AG10803 (cell line): ENCODE data around the gene CDH4.

ENCODE experiments used
- DNase-seq: peaks from one replicate; pipeline ENCODE4 v3.0.0; 2010; ENCODE audit warnings: low read depth
- H3K4me3 ChIP-seq: 2 replicates; pipeline ENCODE4 v1.5.1; 2011; ENCODE audit warnings: mild to moderate bottlenecking, low read length, control low read depth
- TF ChIP-seq, protein P1 (sequence below): conservative IDR thresholded peaks from 2 replicates; pipeline ENCODE4 v1.5.1; 2011; ENCODE audit warnings: mild to moderate bottlenecking, low read length, control low read depth, inconsistent platforms

Gene CDH4

DNA sequence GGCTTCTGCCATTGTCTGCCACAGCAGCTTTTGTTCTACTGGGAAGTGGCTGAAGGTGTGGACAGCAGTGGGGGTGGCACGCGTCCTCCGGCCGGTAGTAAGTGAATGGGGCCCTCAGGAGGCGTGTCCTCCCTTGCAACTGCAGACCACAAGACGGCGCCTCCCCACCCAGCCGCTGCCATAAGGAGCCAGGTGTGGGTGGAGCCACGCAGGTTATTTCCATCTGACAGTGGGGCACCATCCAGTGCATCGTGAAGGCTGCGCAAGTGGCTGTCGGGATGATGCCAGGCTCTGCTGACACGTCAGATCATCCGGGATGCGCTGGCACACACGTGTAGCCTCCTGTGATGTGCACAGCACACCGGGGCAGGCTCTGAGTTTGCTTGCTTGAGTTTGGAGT is 379.7 kb downstream of the CDH4 start:
- H3K4me3 ChIP-seq = no peak overlapping the region
- TF ChIP-seq, protein P1, sequence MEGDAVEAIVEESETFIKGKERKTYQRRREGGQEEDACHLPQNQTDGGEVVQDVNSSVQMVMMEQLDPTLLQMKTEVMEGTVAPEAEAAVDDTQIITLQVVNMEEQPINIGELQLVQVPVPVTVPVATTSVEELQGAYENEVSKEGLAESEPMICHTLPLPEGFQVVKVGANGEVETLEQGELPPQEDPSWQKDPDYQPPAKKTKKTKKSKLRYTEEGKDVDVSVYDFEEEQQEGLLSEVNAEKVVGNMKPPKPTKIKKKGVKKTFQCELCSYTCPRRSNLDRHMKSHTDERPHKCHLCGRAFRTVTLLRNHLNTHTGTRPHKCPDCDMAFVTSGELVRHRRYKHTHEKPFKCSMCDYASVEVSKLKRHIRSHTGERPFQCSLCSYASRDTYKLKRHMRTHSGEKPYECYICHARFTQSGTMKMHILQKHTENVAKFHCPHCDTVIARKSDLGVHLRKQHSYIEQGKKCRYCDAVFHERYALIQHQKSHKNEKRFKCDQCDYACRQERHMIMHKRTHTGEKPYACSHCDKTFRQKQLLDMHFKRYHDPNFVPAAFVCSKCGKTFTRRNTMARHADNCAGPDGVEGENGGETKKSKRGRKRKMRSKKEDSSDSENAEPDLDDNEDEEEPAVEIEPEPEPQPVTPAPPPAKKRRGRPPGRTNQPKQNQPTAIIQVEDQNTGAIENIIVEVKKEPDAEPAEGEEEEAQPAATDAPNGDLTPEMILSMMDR = no peak
- no peak for DNase-seq

DNA sequence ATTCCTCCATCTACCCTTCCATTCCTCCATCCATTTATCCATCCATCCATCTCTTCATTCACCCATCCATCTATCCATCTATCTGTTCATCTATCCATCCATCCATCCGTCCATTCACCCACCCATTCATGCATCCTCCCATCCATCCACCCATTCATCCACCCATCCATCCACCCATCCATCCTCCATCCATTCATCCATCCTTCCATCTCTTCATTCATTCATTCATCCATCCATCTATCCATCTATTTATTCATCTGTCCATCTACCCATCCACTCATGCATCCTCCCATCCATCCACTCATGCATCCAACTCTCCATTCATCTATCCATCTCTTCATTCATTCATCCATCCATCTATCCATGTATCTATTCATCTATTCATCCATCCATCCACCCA is 380.9 kb downstream of the CDH4 start:
- TF ChIP-seq, protein P1 = no peak
- no peak overlapping the region for H3K4me3 ChIP-seq
- DNase-seq = no peak

DNA sequence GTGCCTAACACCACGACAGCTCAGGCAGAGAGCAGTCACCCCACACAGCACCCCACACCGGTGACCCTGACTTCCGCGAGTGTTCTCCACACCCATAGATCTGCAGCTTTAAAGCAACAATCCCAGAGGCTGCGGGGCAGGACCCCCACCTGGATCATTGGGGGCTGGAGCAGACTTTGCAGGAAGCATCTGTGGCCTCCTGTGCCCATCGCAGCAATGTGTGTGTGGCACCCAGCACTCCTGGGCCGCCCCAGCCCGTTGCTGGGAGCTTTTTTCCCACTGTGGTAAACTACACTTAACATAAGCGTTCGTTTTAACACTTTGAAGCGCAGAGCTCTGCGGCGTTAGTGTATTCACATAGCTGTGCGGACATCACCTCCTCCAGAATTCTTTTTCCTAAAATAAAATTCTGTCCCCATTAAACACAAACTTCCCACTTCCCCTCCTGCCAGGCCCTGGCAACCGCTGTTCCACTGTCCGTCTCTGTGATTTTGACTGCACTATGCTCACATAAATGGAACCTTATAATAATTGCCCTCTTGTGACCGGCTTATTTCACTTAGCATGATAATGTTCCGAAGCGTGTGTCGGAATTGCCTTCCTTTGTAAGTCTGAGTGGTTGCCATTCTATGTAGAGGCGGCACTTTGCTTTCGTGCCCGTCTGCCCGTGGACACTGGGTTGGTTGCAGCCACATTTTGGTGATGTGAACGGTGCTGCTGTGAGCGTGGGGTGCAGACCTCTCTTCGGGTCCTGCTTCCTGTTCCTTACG is 382.5 kb downstream of the CDH4 start:
- TF ChIP-seq, protein P1 = no peak
- DNase-seq = no peak
- no peak overlapping the region for H3K4me3 ChIP-seq

DNA sequence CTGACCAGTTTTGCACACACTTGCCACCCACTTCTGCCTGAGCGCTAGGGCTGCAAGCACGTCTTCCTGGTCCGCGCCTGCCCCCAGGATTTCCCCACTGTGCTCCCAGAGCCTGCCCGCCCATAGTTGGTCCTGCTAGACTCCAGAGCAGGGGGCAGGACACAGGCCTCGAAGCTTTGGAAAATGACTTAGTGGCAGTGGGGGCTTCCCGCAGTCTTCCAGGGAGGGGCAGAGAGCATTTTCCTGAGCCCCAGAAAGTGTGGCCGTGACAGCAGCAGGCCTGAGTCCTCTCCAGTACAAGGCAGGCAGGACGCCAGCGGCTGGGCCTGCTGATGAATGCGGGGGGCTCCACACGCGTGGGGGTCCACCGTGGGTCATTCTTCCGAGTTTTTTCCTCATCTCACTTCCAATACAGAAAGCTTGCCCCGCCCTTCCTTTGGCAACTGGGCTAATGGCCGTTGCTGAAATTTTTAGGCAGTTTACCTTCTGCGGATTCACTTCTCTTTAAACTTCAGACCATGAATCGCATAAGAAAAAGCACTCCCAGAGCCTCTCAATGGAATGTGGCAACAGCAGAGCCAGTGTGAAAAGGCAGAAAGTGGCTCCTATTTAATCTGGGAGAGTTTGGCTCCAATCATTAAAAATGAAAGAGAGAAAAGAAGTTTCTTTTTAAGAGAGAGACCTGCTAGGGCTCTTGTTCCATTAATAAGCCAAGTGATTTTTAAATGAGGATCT is 383.8 kb downstream of the CDH4 start:
- no peak for DNase-seq
- TF ChIP-seq, protein P1 = no peak

DNA sequence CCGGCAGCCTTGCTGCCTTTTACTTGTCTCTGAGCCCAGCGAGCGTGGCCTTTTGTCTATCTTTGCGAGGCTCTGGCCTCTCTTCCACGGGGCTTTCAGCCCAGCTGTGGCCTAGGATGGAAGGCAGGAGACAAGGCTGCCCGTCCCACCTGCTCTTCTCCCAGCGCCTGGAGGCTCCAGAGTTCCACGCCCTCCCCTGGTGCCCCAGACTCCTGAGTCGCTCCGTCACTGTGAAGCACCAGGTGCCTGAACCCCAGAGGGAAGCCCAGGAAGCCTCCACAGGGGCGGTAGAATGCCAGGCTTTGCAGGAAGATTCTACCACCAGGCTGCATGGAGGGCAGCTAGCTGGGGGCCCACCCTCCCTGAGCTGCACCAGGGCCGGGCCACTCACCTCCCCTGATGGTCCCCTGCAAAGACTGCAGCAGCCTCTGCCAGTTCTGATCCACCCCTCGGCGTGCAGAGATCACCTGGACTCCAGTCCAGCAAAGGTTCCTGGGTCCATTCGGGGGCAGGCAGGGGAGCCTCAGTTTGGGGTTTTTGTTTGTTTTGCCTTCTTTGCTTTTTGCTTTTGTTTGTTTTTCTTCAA is 384.6 kb downstream of the CDH4 start:
- no peak for DNase-seq
- TF ChIP-seq, protein P1 = no peak
- no peak overlapping the region for H3K4me3 ChIP-seq

More for the DNA sequence above, 383.8 kb downstream of the CDH4 start:
- no peak overlapping the region for H3K4me3 ChIP-seq

DNA sequence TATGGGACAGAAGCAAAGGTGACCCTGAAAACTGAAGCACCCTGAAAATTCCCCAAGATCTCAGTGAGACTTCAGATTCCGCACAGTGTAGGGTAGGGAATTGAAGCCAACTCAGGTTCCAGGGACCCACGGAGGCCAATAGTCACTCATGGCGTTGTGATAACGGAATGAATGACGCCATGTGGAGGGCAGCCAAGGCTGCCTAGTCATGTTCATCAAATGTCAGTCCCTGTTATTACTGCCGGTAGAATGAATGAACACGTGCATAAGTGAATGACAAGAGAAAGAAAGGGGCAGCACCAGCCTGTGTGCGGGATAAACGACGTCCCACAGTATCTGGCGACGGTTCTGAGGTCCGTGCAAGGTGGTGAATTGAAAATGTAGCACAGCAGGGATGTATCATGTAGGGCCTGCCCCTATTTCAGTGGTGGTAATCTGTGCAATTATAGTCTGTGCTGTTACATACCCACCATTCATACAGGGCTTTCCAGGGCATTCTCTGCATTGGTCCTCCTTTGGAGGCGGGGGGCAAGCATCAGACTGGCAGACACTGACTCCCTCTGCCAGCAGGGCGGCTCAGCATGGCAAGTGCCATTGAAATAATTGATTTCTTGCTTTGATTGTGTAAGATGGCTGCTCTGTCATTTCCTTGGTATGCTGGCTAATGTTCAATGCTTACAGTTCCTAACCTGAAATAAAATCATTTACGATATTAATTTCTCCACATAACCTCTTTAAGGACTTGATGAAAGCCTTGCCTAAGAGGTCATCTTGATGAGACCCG is 386.9 kb downstream of the CDH4 start:
- TF ChIP-seq, protein P1 = peak; percentile 30
- H3K4me3 ChIP-seq = no peak overlapping the region
- DNase-seq = peak; percentile 62
